H1 (cell line): ENCODE measurements around the gene ARHGAP15. TPM values are rescaled to one million over a fixed set of nuclear protein-coding genes. Genes with fewer than 3 reads are reported as not detected.

Experiments
- CTCF ChIA-PET: fragments of 300-600 bp; sonication (Branson Sonifier 250); formaldehyde crosslinking; loops from one replicate; lab custom pipeline; 2021; ENCODE audit not compliant: partially characterized antibody; lab: Charles Lee
- POLR2A ChIA-PET: fragments of 300-600 bp; sonication (Branson Sonifier 250); formaldehyde crosslinking; loops from one replicate; lab custom pipeline; 2021; ENCODE audit warnings: inconsistent platforms; ENCODE audit not compliant: partially characterized antibody; lab: Charles Lee
- DNase-seq, 2 experiments: peaks; one replicate each; pipeline versions ENCODE4 v3.0.0 to v3.0.0-alpha.2; 2010 to 2022; ENCODE audit warnings: low spot score in 2 of 2, low read depth in 1 of 2, mixed read lengths in 1 of 2
- FAIRE-seq: peaks from 2 replicates; lab custom pipeline; 2011; peaks lifted over from hg19 to GRCh38; lab: Jason Lieb, UNC
- H2AFZ ChIP-seq: 2 replicates; pipeline ENCODE4 v1.8.1; 2012; ENCODE audit warnings: low read length, inconsistent platforms
- H2AK5ac ChIP-seq: 2 replicates; pipeline ENCODE4 v1.6.1; 2013; ENCODE audit warnings: low read depth, low read length
- H2BK120ac ChIP-seq: replicated peaks from 2 replicates; pipeline ENCODE3; 2013; ENCODE audit warnings: low read depth, low read length, inconsistent platforms
- H2BK12ac ChIP-seq: 2 replicates; pipeline ENCODE4 v1.6.1; 2013; ENCODE audit warnings: low read depth, low read length
- H2BK15ac ChIP-seq: 2 replicates; pipeline ENCODE4 v1.6.1; 2013; ENCODE audit warnings: low read length
- H2BK20ac ChIP-seq: 2 replicates; pipeline ENCODE4 v1.6.1; 2013; ENCODE audit warnings: low read length
- H2BK5ac ChIP-seq: 2 replicates; pipeline ENCODE4 v1.6.1; 2013; ENCODE audit warnings: low read depth, low read length
- H3K14ac ChIP-seq: 2 replicates; pipeline ENCODE4 v1.6.1; 2013; ENCODE audit warnings: inconsistent platforms; ENCODE audit not compliant: insufficient read length
- H3K18ac ChIP-seq: 2 replicates; pipeline ENCODE4 v1.6.1; 2013; ENCODE audit warnings: low read length; ENCODE audit errors: extremely low read depth
- H3K23ac ChIP-seq: 2 replicates; pipeline ENCODE4 v1.6.1; 2013; ENCODE audit warnings: inconsistent platforms; ENCODE audit not compliant: insufficient read length
- H3K23me2 ChIP-seq: 2 replicates; pipeline ENCODE4 v1.6.1; 2013; ENCODE audit warnings: low read depth, low read length
- H3K27ac ChIP-seq: 2 replicates; pipeline ENCODE4 v1.6.1; 2011; ENCODE audit warnings: low read depth, low read length, inconsistent platforms
- H3K27me3 ChIP-seq, 4 experiments: replicated peaks in 1 of 4; 1 replicate in 1 of 4; 2 replicates in 3 of 4; pipeline versions ENCODE4 v1.6.1 to v1.8.1; 2011 to 2013; ENCODE audit warnings: low read length in 3 of 4, mild to moderate bottlenecking in 3 of 4, inconsistent platforms in 2 of 4, mixed read lengths in 2 of 4, moderate library complexity in 1 of 4; ENCODE audit not compliant: control insufficient read depth in 3 of 4, insufficient read depth in 3 of 4; ENCODE audit errors: extremely low read depth in 1 of 4
- H3K36me3 ChIP-seq, 4 experiments: 2 replicates each; pipeline versions ENCODE4 v1.6.1 to v1.8.1; 2011 to 2013; ENCODE audit warnings: mild to moderate bottlenecking in 4 of 4, low read length in 3 of 4, moderate library complexity in 2 of 4, control low read depth in 1 of 4, inconsistent platforms in 1 of 4; ENCODE audit not compliant: insufficient read depth in 4 of 4, control insufficient read depth in 2 of 4
- H3K4ac ChIP-seq: replicated peaks from 2 replicates; pipeline ENCODE3; 2013; ENCODE audit warnings: low read length, low read depth, mixed read lengths, inconsistent platforms; ENCODE audit not compliant: insufficient read length
- H3K4me1 ChIP-seq, 4 experiments: replicated peaks in 1 of 4; 1 replicate in 1 of 4; 2 replicates in 3 of 4; pipeline versions ENCODE4 v1.6.1 to v1.8.1; 2011 to 2013; ENCODE audit warnings: low read length in 3 of 4, inconsistent platforms in 2 of 4, mixed read lengths in 1 of 4; ENCODE audit not compliant: insufficient read depth in 4 of 4, control insufficient read depth in 3 of 4
- H3K4me2 ChIP-seq, 2 experiments: 2 replicates each; pipeline versions ENCODE4 v1.6.1 to v1.8.1; 2011 to 2013; ENCODE audit warnings: low read depth in 2 of 2, low read length in 2 of 2, control low read depth in 1 of 2, inconsistent platforms in 1 of 2, mild to moderate bottlenecking in 1 of 2; ENCODE audit not compliant: insufficient read depth in 1 of 2
- H3K4me3 ChIP-seq, 4 experiments: fragments of 200-600, 300-600 bp in 1 of 4; sonication (generic), shearing (Covaris generic), sonication (Bioruptor Twin) in 1 of 4; 2 replicates each; pipeline versions ENCODE4 v1.5.1 to v1.8.1; 2011 to 2016; ENCODE audit warnings: low read length in 4 of 4, low read depth in 3 of 4, control low read depth in 2 of 4, inconsistent platforms in 2 of 4, mild to moderate bottlenecking in 2 of 4, mixed read lengths in 1 of 4, moderate library complexity in 1 of 4; ENCODE audit not compliant: insufficient read depth in 2 of 4; ENCODE audit errors: extremely low read depth in 1 of 4
- H3K56ac ChIP-seq: replicated peaks from 2 replicates; pipeline ENCODE3; 2013; ENCODE audit warnings: low read depth, mild to moderate bottlenecking, mixed read lengths, low read length, inconsistent platforms; ENCODE audit not compliant: insufficient read length
- H3K79me1 ChIP-seq: 2 replicates; pipeline ENCODE4 v1.6.1; 2013; ENCODE audit warnings: low read depth, low read length, control low read depth
- H3K79me2 ChIP-seq, 2 experiments: 2 replicates each; pipeline versions ENCODE4 v1.6.1 to v1.8.1; 2012 to 2013; ENCODE audit warnings: low read length in 2 of 2, mild to moderate bottlenecking in 2 of 2, inconsistent platforms in 1 of 2; ENCODE audit not compliant: insufficient read depth in 2 of 2, control insufficient read depth in 1 of 2
- H3K9ac ChIP-seq, 4 experiments: replicated peaks in 1 of 4; 1 replicate in 1 of 4; 2 replicates in 3 of 4; pipeline versions ENCODE4 v1.6.1 to v1.8.1; 2011 to 2013; ENCODE audit warnings: low read depth in 3 of 4, low read length in 3 of 4, control low read depth in 2 of 4, mild to moderate bottlenecking in 2 of 4, moderate library complexity in 2 of 4, inconsistent platforms in 1 of 4; ENCODE audit errors: extremely low read depth in 1 of 4
- H3K9me3 ChIP-seq, 2 experiments: 2 replicates each; pipeline versions ENCODE4 v1.6.1 to v1.8.1; 2012 to 2013; ENCODE audit warnings: mild to moderate bottlenecking in 2 of 2, moderate library complexity in 2 of 2, control low read depth in 1 of 2, inconsistent platforms in 1 of 2, low read depth in 1 of 2, low read length in 1 of 2, mixed read lengths in 1 of 2; ENCODE audit not compliant: insufficient read depth in 2 of 2
- H4K20me1 ChIP-seq, 2 experiments: replicated peaks in 1 of 2; 2 replicates each; pipeline versions ENCODE3 to v1.8.1; 2011 to 2013; ENCODE audit warnings: inconsistent platforms in 2 of 2, low read length in 2 of 2, mild to moderate bottlenecking in 1 of 2; ENCODE audit not compliant: insufficient read depth in 2 of 2, control insufficient read depth in 1 of 2
- H4K5ac ChIP-seq: 2 replicates; pipeline ENCODE4 v1.6.1; 2013; ENCODE audit warnings: low read length, low read depth, mixed read lengths, inconsistent platforms; ENCODE audit not compliant: insufficient read length
- H4K8ac ChIP-seq: 2 replicates; pipeline ENCODE4 v1.8.0; 2013; ENCODE audit warnings: mild to moderate bottlenecking, moderate library complexity, low read length, inconsistent platforms; ENCODE audit not compliant: insufficient read depth; ENCODE audit errors: extremely low read depth
- H4K91ac ChIP-seq: replicated peaks from 2 replicates; pipeline ENCODE3; 2013; ENCODE audit warnings: low read length, mixed read lengths, inconsistent platforms; ENCODE audit not compliant: insufficient read length
- BRCA1 ChIP-seq: IDR thresholded peaks from 2 replicates; pipeline ENCODE4 v1.6.1; 2012; ENCODE audit warnings: low read depth, low read length, improper control_type of control experiment
- CREB1 ChIP-seq: IDR thresholded peaks from 2 replicates; pipeline ENCODE4 v1.6.1; 2012; ENCODE audit warnings: inconsistent platforms
- CTCF ChIP-seq, 3 experiments: IDR thresholded peaks; 1 replicate in 2 of 3; 2 replicates in 1 of 3; pipeline versions ENCODE4 v1.5.1 to v1.6.1; 2011; ENCODE audit warnings: low read length in 3 of 3, mild to moderate bottlenecking in 3 of 3, inconsistent platforms in 2 of 3, low read depth in 1 of 3, moderate library complexity in 1 of 3; ENCODE audit not compliant: insufficient read depth in 1 of 3; ENCODE audit errors: control extremely low read depth in 1 of 3
- JUND ChIP-seq: IDR thresholded peaks from 2 replicates; pipeline ENCODE4 v1.6.1; 2011; ENCODE audit warnings: mild to moderate bottlenecking, improper control_type of control experiment, low read length
- KDM5A ChIP-seq: fragments of 200-600 bp; IDR thresholded peaks from 2 replicates; pipeline ENCODE4 v1.7.1; 2012; ENCODE audit warnings: mild to moderate bottlenecking, low read length, inconsistent platforms, mixed read lengths
- MAFK ChIP-seq: IDR thresholded peaks from 2 replicates; pipeline ENCODE4 v1.6.1; 2012; ENCODE audit warnings: low read depth, mild to moderate bottlenecking, improper control_type of control experiment, low read length
- MAX ChIP-seq: IDR thresholded peaks from 2 replicates; pipeline ENCODE4 v1.6.1; 2012; ENCODE audit warnings: inconsistent platforms
- NANOG ChIP-seq: IDR thresholded peaks from 2 replicates; pipeline ENCODE4 v1.6.1; 2011; ENCODE audit warnings: low read length, low read depth, mild to moderate bottlenecking, inconsistent platforms; ENCODE audit not compliant: insufficient read depth, poor library complexity, severe bottlenecking
- NRF1 ChIP-seq: IDR thresholded peaks from 2 replicates; pipeline ENCODE4 v1.6.1; 2011; ENCODE audit warnings: mild to moderate bottlenecking, low read depth, low read length, improper control_type of control experiment
- POLR2AphosphoS5 ChIP-seq: IDR thresholded peaks from 2 replicates; pipeline ENCODE4 v1.6.1; 2011; ENCODE audit warnings: low read depth, low read length
- RFX5 ChIP-seq: IDR thresholded peaks from 2 replicates; pipeline ENCODE4 v1.6.1; 2011; ENCODE audit warnings: low read depth, low read length, improper control_type of control experiment, borderline replicate concordance
- SIX5 ChIP-seq: IDR thresholded peaks from 2 replicates; pipeline ENCODE4 v1.6.1; 2011; ENCODE audit warnings: mild to moderate bottlenecking, low read depth, low read length
- WGBS, 2 experiments: shearing (Covaris generic) in 1 of 2; methylation state at CpG; one replicate each; pipeline versions ENCODE4 v1.1.6 to v1.1.7; 2013 to 2015; ENCODE audit warnings: low lambda C conversion rate in 2 of 2, mixed read lengths in 2 of 2, inconsistent platforms in 1 of 2, low coverage in 1 of 2, missing lambda C conversion rate in 1 of 2; ENCODE audit not compliant: insufficient replicate concordance in 2 of 2, insufficient coverage in 1 of 2, insufficient read length in 1 of 2; ENCODE audit errors: extremely low coverage in 1 of 2, missing lambda C conversion rate in 1 of 2; 5-methylcytosine and 5-hydroxymethylcytosine counted together
- polyA plus RNA-seq, 7 experiments: library from polyadenylated mRNA; depleted of rRNA in 3 of 7; stranded (reverse) in 5 of 7; unstranded in 2 of 7; fragments of >200 nt in 5 of 7; fragments of 200-250 nt in 2 of 7; gene quantifications; 1 replicate in 5 of 7; 2 replicates in 1 of 7; 4 replicates in 1 of 7; pipeline versions ENCODE4 v1.2.1 to v1.2.3, GENCODE V29; 2011 to 2013; ENCODE audit warnings: missing spikeins in 2 of 7, mixed read lengths in 2 of 7
- total RNA-seq: library from RNA; stranded (reverse); fragmentation: NEBNext Ultra II Directional; extraction: Animal tissue kit (Norgen Biotek cat#: 25700); gene quantifications from 2 replicates; pipeline ENCODE4 v1.2.1, GENCODE V29; 2021

The ARHGAP15 gene
- total and polyA plus RNA-seq, 2 of the 8 experiments (the other 6 are each of a cell fraction or from before 2014, with no cell fraction given), result not detected

- Histone ChIP-seq H3K56ac (no peak overlapping the region), H2BK15ac (no peak overlapping the region), H2BK120ac (no peak overlapping the region), H2BK5ac (no peak overlapping the region), H2AK5ac (no peak overlapping the region), H3K4ac (no peak overlapping the region), H3K27me3 (no peaks in the 10 kb centered on the region), H3K79me1 (no peaks in the 10 kb centered on the region), H2AFZ (no peak overlapping the region), H4K5ac (no peak overlapping the region), H3K23ac (no peak overlapping the region), H3K4me2 (no peak overlapping the region), H3K79me2 (no peaks in the 10 kb centered on the region), H2BK20ac (no peak overlapping the region), H3K14ac (no peak overlapping the region), H3K9me3 (no peaks in the 10 kb centered on the region), H2BK12ac (no peak overlapping the region), H3K23me2 (no peaks in the 10 kb centered on the region), H3K36me3 (no peaks in the 10 kb centered on the region), H3K4me3 (no peak overlapping the region), H3K18ac (no peak overlapping the region), H3K9ac (no peak overlapping the region), H4K8ac (no peak overlapping the region), H4K20me1 (no peaks in the 10 kb centered on the region), H3K4me1 (peaks cover 0 to 5% (median 1%) of the 10 kb centered on the region in 4 experiments; a peak in 2 of 7 replicates), H4K91ac (no peak overlapping the region), H3K27ac (no peak overlapping the region)
- ChIA-PET CTCF (no interaction called here), POLR2A (no interaction called here)
- DNase-seq, result no peak
- FAIRE-seq, result no peak
- WGBS, 2 experiments, result 92% methylated on average over 6 of the region's 6 CpGs; no CpG with 5 or more reads in 1 of the 2 experiments
- no peak for TF ChIP-seq JUND
- no peak for TF ChIP-seq CTCF (IDR thresholded peaks at IDR 0.05; ENCODE audit: control extremely low read depth in 1 of 3, insufficient read depth in 1 of 3, low read depth in 1 of 3, low read length in 3 of 3)
- TF ChIP-seq SIX5, result no peak
- no peak for TF ChIP-seq RFX5
- TF ChIP-seq KDM5A, result no peak
- no peak for TF ChIP-seq NRF1
- no peak for TF ChIP-seq NANOG
- TF ChIP-seq MAX, result no peak
- TF ChIP-seq CREB1, result no peak
- TF ChIP-seq POLR2AphosphoS5, result no peak
- no peak for TF ChIP-seq MAFK
- TF ChIP-seq BRCA1, result no peak
Measured at GRCh38 chr2:143726151-143726845, 597.1 kb downstream of the ARHGAP15 start.
